Endometrial microvascular endothelial cells (primary cell): ENCODE results near the gene GLB1L. TPM values are rescaled to one million over a fixed set of nuclear protein-coding genes. Genes with fewer than 3 reads are reported as not detected.
"Not testable (repeated sequence)": the region's sequence is repeated elsewhere in the genome, so short reads cannot be mapped to it uniquely, and the experiment has no call there.

Experiments used
- in situ Hi-C: cut with HindIII; loops from 2 replicates; pipeline ENCODE4 v1.10.0; 2017; ENCODE audit warnings: low sequenced_read_pairs, low pct_unique_long_range_greater_than_20kb; ENCODE audit errors: inconsistent ontology term
- total RNA-seq: library from RNA; depleted of rRNA; stranded (reverse); fragments of >200 nt; gene quantifications from one replicate; pipeline ENCODE4 v1.2.3, GENCODE V29; 2015; ENCODE audit errors: inconsistent ontology term

GLB1L gene
- total RNA-seq, result 9.3 TPM

- in situ Hi-C loops, result no loop called here
Observed at GRCh38 chr2:219245148-219245898, at the start of gene GLB1L, which contains the start of gene STK16. Gene GLB1L, minus strand, starts transcription at chr2:219245444. Its CDS starts 1,871 bp downstream, at chr2:219243573. Gene STK16, plus strand, starts transcription at chr2:219245479. Its CDS starts 521 bp downstream, at chr2:219246000.

GRCh38 chr2:219294356-219295351 is 49.4 kb upstream of the GLB1L start:
- in situ Hi-C loops, result no loop called here

- in situ Hi-C loops, result no loop called here
Observed at GRCh38 chr2:219293736-219294231, 48.5 kb upstream of the GLB1L start.

GRCh38 chr2:219292616-219293015 is 47.4 kb upstream of the GLB1L start:
- in situ Hi-C loops, result no loop called here

GRCh38 chr2:219291910-219292490 is 46.8 kb upstream of the GLB1L start:
- in situ Hi-C loops, result no loop called here

GRCh38 chr2:219291394-219291793 is 46.1 kb upstream of the GLB1L start:
- in situ Hi-C loops, result no loop called here

- in situ Hi-C loops, result no loop called here
Observed at GRCh38 chr2:219290381-219291171, 45.3 kb upstream of the GLB1L start.

GRCh38 chr2:219289537-219290361 is 44.5 kb upstream of the GLB1L start:
- in situ Hi-C loops, result no loop called here

- in situ Hi-C loops, result no loop called here
Observed at GRCh38 chr2:219289195-219289536, 43.9 kb upstream of the GLB1L start.

GRCh38 chr2:219287580-219288265 is 42.5 kb upstream of the GLB1L start:
- in situ Hi-C loops, result no loop called here

GRCh38 chr2:219287116-219287440 is 41.8 kb upstream of the GLB1L start:
- in situ Hi-C loops, result not testable (repeated sequence)

- in situ Hi-C loops, result no loop called here
Observed at GRCh38 chr2:219286436-219287115, 41.3 kb upstream of the GLB1L start.

- in situ Hi-C loops, result no loop called here
Observed at GRCh38 chr2:219285894-219286425, 40.7 kb upstream of the GLB1L start.

- in situ Hi-C loops, result no loop called here
Observed at GRCh38 chr2:219285373-219285735, 40.1 kb upstream of the GLB1L start.

GRCh38 chr2:219284501-219285372 is 39.5 kb upstream of the GLB1L start:
- in situ Hi-C loops, result no loop called here
